GOT3 (cell line): ENCODE results near the gene PCK2.

Experiments
- DNase-seq: peaks from one replicate; lab custom pipeline; 2025; ENCODE audit warnings: mixed read lengths; lab: John Stamatoyannopoulos, UW

Gene PCK2

GRCh38 chr14:24075485-24076301 lies 18.4 kb upstream of the PCK2 start:
- no peak for DNase-seq

GRCh38 chr14:24076302-24076601 lies 17.9 kb upstream of the PCK2 start:
- no peak for DNase-seq

- no peak for DNase-seq
These were observed 17.0 kb upstream of the PCK2 start for GRCh38 chr14:24077086-24077485.

GRCh38 chr14:24078146-24078545 lies 16.0 kb upstream of the PCK2 start:
- DNase-seq, result no peak

GRCh38 chr14:24079491-24080141 lies 14.5 kb upstream of the PCK2 start:
- no peak for DNase-seq

- DNase-seq, result no peak
These were observed 14.0 kb upstream of the PCK2 start for GRCh38 chr14:24080142-24080530.

- no peak for DNase-seq
These were observed 13.0 kb upstream of the PCK2 start for GRCh38 chr14:24080888-24081738.

GRCh38 chr14:24081739-24082211 lies 12.3 kb upstream of the PCK2 start:
- no peak for DNase-seq

- DNase-seq, result no peak
These were observed 11.6 kb upstream of the PCK2 start for GRCh38 chr14:24082411-24083080.

GRCh38 chr14:24083462-24083861 lies 10.6 kb upstream of the PCK2 start:
- no peak for DNase-seq

GRCh38 chr14:24084440-24084839 lies 9.7 kb upstream of the PCK2 start:
- DNase-seq, result no peak

- DNase-seq, result no peak
These were observed 8.9 kb upstream of the PCK2 start for GRCh38 chr14:24085215-24085614.

- DNase-seq, result no peak
These were observed 7.7 kb upstream of the PCK2 start for GRCh38 chr14:24086193-24086955.

- no peak for DNase-seq
These were observed 7.1 kb upstream of the PCK2 start for GRCh38 chr14:24087004-24087403.

- no peak for DNase-seq
These were observed 6.0 kb upstream of the PCK2 start for GRCh38 chr14:24088095-24088494.

GRCh38 chr14:24089890-24090289 lies 4.2 kb upstream of the PCK2 start:
- no peak for DNase-seq

- no peak for DNase-seq
These were observed 2.0 kb upstream of the PCK2 start for GRCh38 chr14:24092110-24092504.

GRCh38 chr14:24092505-24093206 lies 1.5 kb upstream of the PCK2 start:
- DNase-seq, result no peak

GRCh38 chr14:24093207-24093900 lies 757 bp upstream of the PCK2 start:
- DNase-seq, result no peak

GRCh38 chr14:24094841-24095270 lies 745 bp downstream of the PCK2 start:
- DNase-seq, result no peak
